GM10266 (cell line): ENCODE data around the gene NQO2.
"Not testable (repeated sequence)": the region's sequence is repeated elsewhere in the genome, so short reads cannot be mapped to it uniquely, and the experiment has no call there.

ENCODE experiments used
- DNase-seq: peaks from one replicate; pipeline ENCODE4 v3.0.0; 2012; ENCODE audit errors: extremely low spot score
- CTCF ChIP-seq: IDR thresholded peaks from 2 replicates; pipeline ENCODE4 v1.5.1; 2012; ENCODE audit warnings: mild to moderate bottlenecking, low read depth; ENCODE audit not compliant: control insufficient read depth, insufficient read depth; ENCODE audit errors: missing control alignments

NQO2 gene

DNA sequence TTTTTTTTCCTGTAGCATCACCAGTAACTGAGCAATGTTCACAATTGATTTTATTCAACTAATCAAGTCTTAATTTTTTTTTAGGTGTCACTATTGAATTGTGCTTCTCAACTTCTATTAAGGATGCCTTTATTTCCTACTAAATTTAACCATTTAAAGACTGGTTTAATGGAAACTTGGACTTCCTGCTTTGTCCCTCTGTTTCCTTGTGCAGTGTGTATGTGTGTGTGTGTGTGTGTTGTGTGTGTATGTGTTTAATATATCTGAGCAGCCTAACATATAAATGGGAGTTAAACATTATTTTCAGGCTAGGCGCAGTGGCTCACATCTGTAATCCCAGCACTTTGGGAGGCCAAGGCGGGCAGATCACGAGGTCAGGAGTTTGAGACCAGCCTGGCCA, 30.1 kb upstream of the NQO2 start:
- DNase-seq: no peak
- TF ChIP-seq CTCF: no peak

DNA sequence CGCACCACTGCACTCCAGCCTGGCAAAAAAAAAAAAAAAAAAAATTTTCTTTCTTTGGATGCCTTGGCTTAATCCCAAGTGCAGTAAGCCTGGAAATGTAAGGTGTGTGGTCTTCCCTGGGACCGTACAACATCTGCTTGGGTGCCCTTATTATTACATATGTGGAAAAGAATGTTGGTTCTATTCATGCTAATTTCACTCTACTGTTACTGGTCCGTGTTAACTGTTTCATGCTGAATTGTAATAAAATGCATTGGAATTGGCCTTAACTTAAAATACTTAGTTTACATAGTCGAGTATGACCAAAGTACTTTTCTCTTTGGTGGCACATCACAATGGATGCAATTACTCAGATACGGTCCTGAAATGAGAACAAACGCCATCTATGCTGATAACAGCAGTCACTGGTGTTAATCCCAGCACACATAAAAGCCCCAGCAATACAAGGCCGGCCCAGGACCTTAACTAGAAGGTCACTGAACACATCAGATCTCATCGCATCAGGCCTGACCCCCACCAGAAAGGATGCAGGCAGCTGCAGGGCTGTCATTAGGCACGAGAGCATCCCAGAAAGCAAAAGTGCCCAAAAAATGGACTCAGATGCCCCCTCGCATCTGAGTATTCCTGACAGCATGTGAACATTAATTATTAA, 29.5 kb upstream of the NQO2 start:
- DNase-seq: no peak
- no peak for TF ChIP-seq CTCF

DNA sequence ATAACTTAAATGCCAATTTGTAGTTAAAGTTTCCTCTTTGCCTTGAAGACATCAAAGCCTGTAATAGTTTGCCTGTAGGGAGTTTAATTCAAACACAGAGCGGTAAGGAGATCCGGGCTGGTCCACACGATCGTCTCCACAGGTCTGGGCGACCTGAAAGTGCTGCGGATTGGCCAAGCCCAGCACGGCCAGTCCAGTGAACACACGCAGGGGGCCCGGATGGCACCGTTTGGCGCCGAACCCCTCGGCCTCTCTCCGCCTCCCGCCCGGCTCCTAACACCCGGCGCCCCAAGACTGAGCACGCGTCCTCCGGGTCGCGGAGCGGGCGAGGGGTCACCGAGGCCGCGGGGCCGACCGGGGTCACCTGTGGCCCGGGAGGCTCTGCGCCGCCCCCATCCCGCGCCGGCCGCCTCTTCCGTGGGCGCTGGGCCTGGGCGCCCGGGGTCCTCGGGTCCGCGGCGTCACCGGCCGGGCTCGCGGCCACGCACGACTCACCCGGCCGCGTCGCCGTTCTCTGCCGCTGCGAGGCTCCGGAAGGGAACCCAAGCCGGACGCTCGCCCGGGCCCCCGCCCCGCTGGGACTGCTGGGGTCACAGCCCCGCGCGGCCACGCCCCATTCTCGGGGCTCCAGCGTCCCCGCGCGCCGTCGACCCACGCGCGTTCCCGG, 28.8 kb upstream of the NQO2 start:
- no peak for TF ChIP-seq CTCF
- peak; percentile 66 for DNase-seq

GRCh38 chr6:2971420-2972218, 28.1 kb upstream of the NQO2 start, which contains the start of gene SERPINB6:
Gene SERPINB6 (minus strand): TSS chr6:2971567. CDS start chr6:2959332, 12,235 bp downstream.
- no peak for TF ChIP-seq CTCF
- peak; percentile 45 for DNase-seq

DNA sequence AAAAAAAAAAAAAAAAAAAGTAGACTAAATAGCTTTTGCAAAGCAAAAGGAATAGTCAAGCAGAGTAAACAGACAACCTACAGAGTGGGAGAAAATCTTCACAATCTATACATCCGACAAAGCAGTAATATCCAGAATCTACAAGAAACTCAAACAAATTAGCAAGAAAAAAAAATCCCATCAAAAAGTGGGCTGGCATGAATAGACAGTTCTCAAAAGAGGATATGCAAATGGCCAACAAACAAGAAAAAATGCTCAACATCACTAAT, 27.5 kb upstream of the NQO2 start:
- DNase-seq: not testable (repeated sequence)

DNA sequence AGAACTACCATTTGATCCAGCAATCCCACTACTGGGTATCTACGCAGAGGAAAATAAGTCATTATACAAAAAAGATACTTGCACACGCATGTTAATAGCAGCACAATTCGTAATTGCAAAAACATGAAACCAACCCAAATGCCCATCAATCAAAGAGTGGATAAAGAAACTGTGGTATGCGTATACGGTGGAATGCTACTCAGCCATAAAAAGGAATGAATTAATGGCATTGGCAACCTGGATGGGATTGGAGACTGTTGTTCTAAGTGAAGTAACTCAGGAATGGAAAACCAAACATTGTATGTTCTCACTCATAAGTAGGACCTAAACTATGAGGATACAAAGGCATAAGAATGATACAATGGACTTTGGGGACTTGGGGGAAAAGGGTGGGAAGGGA, 27.0 kb upstream of the NQO2 start:
- DNase-seq: not testable (repeated sequence)

DNA sequence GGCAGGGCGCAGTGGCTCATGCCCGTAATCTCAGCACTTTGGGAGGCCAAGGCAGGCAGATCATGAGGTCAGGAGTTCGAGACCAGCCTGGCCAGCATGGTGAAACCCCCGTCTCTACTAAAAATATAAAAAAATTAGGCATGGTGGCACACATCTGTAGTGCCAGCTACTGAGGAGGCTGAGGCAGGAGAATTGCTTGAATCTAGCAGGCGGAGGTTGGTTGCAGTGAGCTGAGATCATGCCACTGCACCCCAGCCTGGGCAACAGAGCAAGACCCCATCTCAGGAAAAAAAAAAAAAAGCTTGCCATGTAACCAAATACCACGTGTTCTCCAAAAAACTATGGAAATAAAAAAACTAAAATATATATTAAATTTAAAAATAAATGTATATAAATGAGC, 26.5 kb upstream of the NQO2 start:
- not testable (repeated sequence) for DNase-seq

DNA sequence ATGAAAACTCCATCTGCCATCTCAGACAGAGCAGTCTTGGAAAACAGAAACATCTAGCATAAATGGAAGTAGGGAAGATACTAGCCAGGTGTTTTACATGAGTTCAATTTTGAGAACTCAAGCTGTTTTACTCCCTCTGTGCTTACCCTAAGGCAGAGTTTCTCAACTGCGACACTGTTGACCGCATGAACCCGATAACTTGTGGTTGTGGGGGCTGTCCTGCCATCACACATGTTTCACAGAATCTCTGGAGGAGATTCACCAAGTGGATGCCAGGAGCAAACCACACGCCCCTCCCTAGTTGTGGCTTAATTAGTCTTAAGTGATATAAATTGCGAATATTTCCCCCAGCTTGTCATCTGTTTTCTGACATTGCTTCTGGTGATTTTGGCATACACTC, 26.0 kb upstream of the NQO2 start:
- no peak for TF ChIP-seq CTCF
- DNase-seq: no peak
